HG02798 (cell line): ENCODE data around the gene TSC22D3.
"Not testable (repeated sequence)": the region's sequence is repeated elsewhere in the genome, so short reads cannot be mapped to it uniquely, and the experiment has no call there.

Source experiments
- ATAC-seq: cut with Tn5 transposase; IDR thresholded peaks from one replicate; pipeline ENCODE4 v1.9.1; 2021; ENCODE audit warnings: mild to moderate bottlenecking; ENCODE audit not compliant: unreplicated experiment, poor library complexity

The TSC22D3 gene

GRCh38 chrX:107685586-107685985, 90.0 kb downstream of the TSC22D3 start:
- ATAC-seq: not testable (repeated sequence)

GRCh38 chrX:107684956-107685385, 90.6 kb downstream of the TSC22D3 start:
- ATAC-seq: peak; percentile 95

GRCh38 chrX:107683931-107684330, 91.7 kb downstream of the TSC22D3 start:
- ATAC-seq: no peak

GRCh38 chrX:107683124-107683895, 92.3 kb downstream of the TSC22D3 start:
- no peak for ATAC-seq

GRCh38 chrX:107682256-107682655, 93.3 kb downstream of the TSC22D3 start:
- no peak for ATAC-seq

GRCh38 chrX:107678957-107679740, 96.4 kb downstream of the TSC22D3 start:
- peak; percentile 29 for ATAC-seq

- no peak for ATAC-seq
These were observed 97.7 kb downstream of the TSC22D3 start for GRCh38 chrX:107677909-107678308.

GRCh38 chrX:107677501-107677901, 98.1 kb downstream of the TSC22D3 start:
- no peak for ATAC-seq

GRCh38 chrX:107676559-107677378, 98.8 kb downstream of the TSC22D3 start:
- ATAC-seq: peak; percentile 26

- no peak for ATAC-seq
These were observed 99.6 kb downstream of the TSC22D3 start for GRCh38 chrX:107675823-107676555.

- no peak for ATAC-seq
These were observed 100.3 kb downstream of the TSC22D3 start for GRCh38 chrX:107675365-107675654.

GRCh38 chrX:107674480-107675364, 100.9 kb downstream of the TSC22D3 start:
- ATAC-seq: peak; percentile 11

GRCh38 chrX:107673933-107674479, 101.6 kb downstream of the TSC22D3 start:
- peak; percentile 90 for ATAC-seq

- ATAC-seq: no peak
These were observed 102.2 kb downstream of the TSC22D3 start for GRCh38 chrX:107673431-107673830.

- peak; percentile 31 for ATAC-seq
These were observed 102.6 kb downstream of the TSC22D3 start for GRCh38 chrX:107672955-107673378.

GRCh38 chrX:107671256-107671655, 104.3 kb downstream of the TSC22D3 start:
- not testable (repeated sequence) for ATAC-seq

GRCh38 chrX:107669885-107670628, 105.5 kb downstream of the TSC22D3 start:
- no peak for ATAC-seq

GRCh38 chrX:107669261-107669660, 106.3 kb downstream of the TSC22D3 start:
- ATAC-seq: no peak
